DOHH2 (cell line): ENCODE results near the gene SQSTM1.

Experiments
- H3F3A ChIP-seq: fragments of 200-600 bp; sonication (generic), shearing (Covaris generic); 2 replicates; pipeline ENCODE4 v1.6.0; 2016; ENCODE audit warnings: antibody characterized with exemption, mild to moderate bottlenecking; ENCODE audit not compliant: control insufficient read depth, insufficient read depth
- H3K27ac ChIP-seq: fragments of 200-600 bp; sonication (generic); 2 replicates; pipeline ENCODE4 v1.5.1; 2014; ENCODE audit warnings: low read depth, mild to moderate bottlenecking, low read length, moderate library complexity
- H3K27me3 ChIP-seq: fragments of 200-600 bp; sonication (generic); 2 replicates; pipeline ENCODE4 v1.6.1; 2014; ENCODE audit warnings: mild to moderate bottlenecking, low read length, mixed read lengths; ENCODE audit not compliant: control insufficient read depth
- H3K36me3 ChIP-seq: fragments of 200-600 bp; sonication (generic); 2 replicates; pipeline ENCODE4 v1.6.1; 2014; ENCODE audit warnings: mild to moderate bottlenecking, low read length, moderate library complexity, mixed read lengths; ENCODE audit not compliant: control insufficient read depth
- H3K4me1 ChIP-seq: fragments of 200-600 bp; sonication (generic); 2 replicates; pipeline ENCODE4 v1.6.1; 2014; ENCODE audit warnings: mild to moderate bottlenecking, low read length, mixed read lengths; ENCODE audit not compliant: control insufficient read depth
- H3K4me2 ChIP-seq: fragments of 200-600 bp; sonication (generic); 2 replicates; pipeline ENCODE4 v1.6.0; 2014; ENCODE audit warnings: mild to moderate bottlenecking, low read length, moderate library complexity
- H3K4me3 ChIP-seq: fragments of 200-600 bp; sonication (generic); 2 replicates; pipeline ENCODE4 v1.5.1; 2014; ENCODE audit warnings: mild to moderate bottlenecking, low read length, mixed read lengths
- H3K79me2 ChIP-seq: fragments of 200-600 bp; sonication (generic); 2 replicates; pipeline ENCODE4 v1.6.1; 2014; ENCODE audit warnings: mild to moderate bottlenecking, low read length, mixed read lengths; ENCODE audit not compliant: control insufficient read depth
- H3K9me2 ChIP-seq: fragments of 200-600 bp; sonication (generic); replicated peaks from 2 replicates; pipeline ENCODE4 v1.6.1; 2014; ENCODE audit warnings: mild to moderate bottlenecking, low read length, mixed read lengths; ENCODE audit not compliant: control insufficient read depth
- H3K9me3 ChIP-seq: fragments of 200-600 bp; sonication (generic); 2 replicates; pipeline ENCODE4 v1.6.1; 2014; ENCODE audit warnings: antibody characterized with exemption, low read length, mixed read lengths; ENCODE audit not compliant: control insufficient read depth, insufficient read depth
- H4K20me1 ChIP-seq: fragments of 200-600 bp; sonication (generic); 2 replicates; pipeline ENCODE4 v1.6.0; 2014; ENCODE audit warnings: low read depth, mild to moderate bottlenecking, antibody characterized with exemption, low read length, moderate library complexity; ENCODE audit not compliant: control insufficient read depth, insufficient read depth
- CTCF ChIP-seq: fragments of 200-600 bp; sonication (generic); IDR thresholded peaks from one replicate; pipeline ENCODE4 v1.5.1; 2014; ENCODE audit warnings: antibody characterized with exemption, mild to moderate bottlenecking, low read depth, low read length; ENCODE audit not compliant: poor library complexity, severe bottlenecking
- EZH2phosphoT487 ChIP-seq: fragments of 200-600 bp; sonication (generic); IDR thresholded peaks from 2 replicates; pipeline ENCODE4 v1.6.1; 2017; ENCODE audit warnings: borderline replicate concordance, mild to moderate bottlenecking, antibody characterized with exemption, low read length, moderate library complexity, mixed read lengths

SQSTM1 gene

DNA sequence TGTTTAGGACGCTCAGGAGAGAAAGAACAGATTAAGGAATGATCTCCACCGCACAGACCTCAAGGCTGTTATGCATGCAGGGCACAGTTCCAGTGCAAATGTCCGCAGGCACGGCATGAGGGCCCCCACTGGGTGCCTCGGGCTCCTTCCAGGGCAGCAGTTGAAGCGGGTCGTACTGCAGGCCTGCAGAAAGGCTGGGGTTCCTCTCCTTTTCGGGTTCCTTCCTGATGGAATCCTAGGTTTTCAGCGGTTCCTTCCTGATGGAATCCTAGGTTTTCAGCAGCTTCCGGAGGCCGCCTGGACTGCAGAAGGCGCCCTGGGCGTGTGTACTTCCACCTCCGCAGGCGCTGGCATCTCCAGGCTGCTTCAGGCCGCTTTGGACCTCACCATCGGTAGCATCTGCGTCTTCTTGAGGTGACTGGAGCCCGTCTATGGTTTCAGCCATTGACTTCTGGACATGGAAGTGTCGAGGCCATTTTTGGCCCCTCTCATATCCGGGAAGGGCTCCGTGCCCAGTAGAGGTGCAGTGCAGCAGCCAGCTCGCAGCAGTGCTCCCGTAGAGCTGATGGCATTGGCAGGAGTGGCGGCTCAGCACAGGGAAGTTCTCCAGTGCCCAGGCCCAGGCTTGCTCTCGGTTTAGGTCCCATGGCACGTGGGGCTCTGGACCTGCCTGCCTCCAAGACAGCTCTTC is 8.4 kb upstream of the SQSTM1 start:
- Histone ChIP-seq H3K36me3 (peaks cover 11% of the 10 kb centered on the region), H4K20me1 (no peaks in the 10 kb centered on the region), H3K4me1 (peaks cover 7% of the 10 kb centered on the region), H3K4me3 (no peak overlapping the region), H3K9me2 (no peaks in the 10 kb centered on the region), H3K27ac (no peak overlapping the region), H3K27me3 (no peaks in the 10 kb centered on the region), H3F3A (peaks cover 6% of the 10 kb centered on the region; the same call in 1 of the 2 replicates), H3K4me2 (no peak overlapping the region), H3K9me3 (no peaks in the 10 kb centered on the region), H3K79me2 (peaks cover 9% of the 10 kb centered on the region)
- no peak for TF ChIP-seq EZH2phosphoT487
- no peak for TF ChIP-seq CTCF

DNA sequence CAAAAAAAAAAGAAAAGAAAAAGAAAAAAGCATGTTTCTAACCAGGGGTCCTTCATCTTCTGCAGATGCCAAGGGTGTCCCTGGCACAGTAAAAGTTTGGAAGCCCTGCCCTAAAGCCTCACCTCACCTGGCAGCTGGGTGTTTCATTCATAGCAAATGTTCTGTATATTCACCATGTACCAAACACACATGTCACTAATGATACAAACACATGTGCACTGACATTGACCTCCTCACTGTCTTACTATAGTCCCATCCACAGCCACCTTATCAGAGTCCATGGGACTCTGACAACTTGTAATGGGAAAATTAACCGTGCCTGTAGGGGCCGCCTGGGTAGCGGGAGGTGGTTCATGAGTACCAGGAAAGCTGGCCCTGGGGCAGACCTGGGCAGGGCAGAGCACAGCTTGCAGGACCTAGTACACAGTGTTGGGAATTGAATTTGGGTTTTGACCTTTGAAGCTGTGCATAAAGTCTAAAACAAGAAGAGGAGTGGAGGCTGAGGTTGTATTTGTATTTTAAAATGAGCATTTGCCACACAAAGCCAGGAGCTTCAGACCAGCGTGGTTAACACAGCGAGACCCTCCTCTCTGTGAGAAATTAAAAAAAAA is 7.6 kb upstream of the SQSTM1 start:
- no peak overlapping the region for H3K4me3 ChIP-seq
- H3K79me2 ChIP-seq = peaks cover 2% of the 10 kb centered on the region
- H3K9me2 ChIP-seq = no peaks in the 10 kb centered on the region
- TF ChIP-seq CTCF = no peak
- no peak for TF ChIP-seq EZH2phosphoT487
- H3K9me3 ChIP-seq = no peaks in the 10 kb centered on the region
- peaks cover 11% of the 10 kb centered on the region for H3K36me3 ChIP-seq
- H3F3A ChIP-seq = peaks cover 4% of the 10 kb centered on the region; the same call in 1 of the 2 replicates
- H3K27me3 ChIP-seq = no peaks in the 10 kb centered on the region
- peaks cover 2% of the 10 kb centered on the region for H3K4me1 ChIP-seq
- no peak overlapping the region for H3K4me2 ChIP-seq
- H3K27ac ChIP-seq = no peak overlapping the region
- no peaks in the 10 kb centered on the region for H4K20me1 ChIP-seq

GRCh38 chr5:179814090-179814489 is 6.6 kb upstream of the SQSTM1 start:
- Histone ChIP-seq H3K4me1 (peaks cover 11% of the 10 kb centered on the region), H3K27me3 (no peaks in the 10 kb centered on the region), H3K79me2 (no peaks in the 10 kb centered on the region), H3K9me2 (no peaks in the 10 kb centered on the region), H3K9me3 (no peaks in the 10 kb centered on the region), H3K4me2 (no peak overlapping the region), H3K27ac (no peak overlapping the region), H3F3A (no peaks in the 10 kb centered on the region), H3K4me3 (no peak overlapping the region), H4K20me1 (no peaks in the 10 kb centered on the region), H3K36me3 (peaks cover 11% of the 10 kb centered on the region)
- no peak for TF ChIP-seq EZH2phosphoT487
- TF ChIP-seq CTCF = no peak
